Activated naive CD8-positive, alpha-beta T cell (primary cell): ENCODE data around the gene LCNL1.

Source experiments
- H3K27ac Mint-ChIP-seq: one replicate; pipeline ENCODE4 v1.8.0; 2021; ENCODE audit warnings: mixed read lengths
- H3K27me3 Mint-ChIP-seq: one replicate; pipeline ENCODE4 v1.8.0; 2021; ENCODE audit warnings: mixed read lengths
- H3K36me3 Mint-ChIP-seq: one replicate; pipeline ENCODE4 v1.8.0; 2021; ENCODE audit warnings: mixed read lengths
- H3K4me1 Mint-ChIP-seq: one replicate; pipeline ENCODE4 v1.8.0; 2021; ENCODE audit warnings: low read depth, mixed read lengths
- H3K4me3 Mint-ChIP-seq: one replicate; pipeline ENCODE4 v1.8.0; 2021; ENCODE audit warnings: mild to moderate bottlenecking, mixed read lengths
- H3K9me3 Mint-ChIP-seq: one replicate; pipeline ENCODE4 v1.8.0; 2021; ENCODE audit warnings: low read depth, mixed read lengths

LCNL1 gene

DNA sequence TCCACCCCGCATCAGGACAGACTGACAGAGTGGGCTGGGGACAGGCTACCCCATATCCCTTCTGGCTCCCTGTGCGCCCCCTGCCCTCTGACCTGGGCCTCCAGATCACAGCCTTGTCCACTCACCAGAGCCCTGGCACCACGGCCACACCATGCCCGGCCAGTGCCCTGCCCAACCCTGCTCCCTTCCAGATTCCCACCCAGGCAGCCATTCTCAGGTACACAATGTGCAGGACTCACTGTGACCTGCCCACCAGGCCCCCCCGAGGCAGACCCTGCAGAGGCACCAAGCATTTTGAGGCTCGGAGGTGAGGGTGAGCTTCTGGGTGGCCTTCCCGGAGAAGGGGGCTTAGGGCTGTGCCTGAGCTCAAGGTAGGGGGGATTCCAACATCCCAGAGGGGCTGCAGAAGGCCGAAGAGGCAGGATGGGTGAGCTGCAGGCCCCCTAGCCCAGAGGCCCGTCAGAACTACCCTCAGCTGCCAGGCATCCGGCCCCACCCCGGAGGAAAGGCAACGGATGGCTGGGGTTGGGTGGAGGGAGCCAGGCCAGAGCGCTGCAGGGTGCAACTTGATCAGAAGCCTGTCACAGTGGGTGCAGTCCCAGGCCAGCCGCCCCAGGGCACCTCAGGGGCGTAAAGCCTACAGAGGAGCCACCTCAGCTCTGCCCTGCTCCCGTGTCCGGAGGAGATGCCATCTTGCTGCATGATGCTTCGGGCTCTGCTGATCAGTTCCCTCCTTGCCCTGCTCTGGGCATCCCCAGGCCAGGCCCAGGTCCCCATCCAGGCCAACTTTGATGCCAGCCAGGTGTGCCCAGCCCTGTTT lies at the start of gene LCNL1:
LCNL1 (plus strand) TSS at position 762 of the 820 bp plus-strand sequence. CDS start 594 bp downstream, outside the sequence.
- no peaks in the 10 kb centered on the region for H3K9me3 Mint-ChIP-seq
- H3K27ac Mint-ChIP-seq = no peak within 1 kb of the TSS
- H3K27me3 Mint-ChIP-seq = peaks cover 10% of the 10 kb centered on the region
- H3K36me3 Mint-ChIP-seq = no peaks in the 10 kb centered on the region
- H3K4me1 Mint-ChIP-seq = peaks cover 5% of the 10 kb centered on the region
- H3K4me3 Mint-ChIP-seq = peak within 1 kb of the TSS; percentile 19

DNA sequence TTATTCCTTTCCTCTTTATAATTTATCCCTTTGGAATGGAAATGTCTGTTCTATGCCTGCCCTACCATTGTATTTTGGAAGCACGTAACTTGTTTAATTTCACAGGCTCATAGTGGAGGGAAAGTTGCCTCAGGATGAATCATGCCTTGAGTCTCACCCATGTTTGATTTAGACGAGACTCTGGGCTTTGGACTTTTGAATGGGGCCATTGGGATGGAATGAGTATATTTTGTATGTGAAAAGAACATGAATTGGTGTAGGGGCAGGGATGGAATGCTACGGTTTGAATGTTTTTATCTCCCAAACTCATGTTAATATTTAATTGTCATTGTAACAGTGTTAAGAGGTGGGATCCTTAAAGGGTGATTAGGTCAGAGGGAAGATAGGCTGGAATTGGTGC lies 48.5 kb upstream of the LCNL1 start:
- H3K4me1 Mint-ChIP-seq = peaks cover 4% of the 10 kb centered on the region
- H3K9me3 Mint-ChIP-seq = no peaks in the 10 kb centered on the region
- H3K27ac Mint-ChIP-seq = no peak overlapping the region
- H3K36me3 Mint-ChIP-seq = no peaks in the 10 kb centered on the region
- H3K27me3 Mint-ChIP-seq = no peaks in the 10 kb centered on the region
- no peak overlapping the region for H3K4me3 Mint-ChIP-seq

DNA sequence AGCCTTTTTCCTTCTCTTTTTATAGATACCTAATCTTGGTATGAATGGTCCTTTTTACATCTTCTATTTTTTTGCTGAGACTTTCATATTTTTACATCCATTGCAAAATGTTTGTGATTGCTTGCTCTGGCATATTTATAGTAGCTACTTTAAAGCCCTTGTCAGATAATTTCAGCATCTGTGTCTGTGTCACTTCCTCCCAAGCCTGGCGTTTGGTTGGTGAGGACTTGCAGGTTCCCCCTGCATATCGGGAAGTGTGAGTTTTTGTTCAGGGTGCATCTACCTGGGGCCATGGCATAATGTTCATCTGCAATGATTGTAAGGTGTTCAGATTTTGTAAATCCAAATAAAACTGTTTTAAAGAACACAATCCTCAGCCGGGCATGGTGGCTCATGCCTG lies 47.1 kb upstream of the LCNL1 start:
- Mint-ChIP-seq H3K4me1 (peaks cover 4% of the 10 kb centered on the region), H3K27ac (no peak overlapping the region), H3K36me3 (no peaks in the 10 kb centered on the region), H3K9me3 (no peaks in the 10 kb centered on the region), H3K27me3 (no peaks in the 10 kb centered on the region), H3K4me3 (no peak overlapping the region)

DNA sequence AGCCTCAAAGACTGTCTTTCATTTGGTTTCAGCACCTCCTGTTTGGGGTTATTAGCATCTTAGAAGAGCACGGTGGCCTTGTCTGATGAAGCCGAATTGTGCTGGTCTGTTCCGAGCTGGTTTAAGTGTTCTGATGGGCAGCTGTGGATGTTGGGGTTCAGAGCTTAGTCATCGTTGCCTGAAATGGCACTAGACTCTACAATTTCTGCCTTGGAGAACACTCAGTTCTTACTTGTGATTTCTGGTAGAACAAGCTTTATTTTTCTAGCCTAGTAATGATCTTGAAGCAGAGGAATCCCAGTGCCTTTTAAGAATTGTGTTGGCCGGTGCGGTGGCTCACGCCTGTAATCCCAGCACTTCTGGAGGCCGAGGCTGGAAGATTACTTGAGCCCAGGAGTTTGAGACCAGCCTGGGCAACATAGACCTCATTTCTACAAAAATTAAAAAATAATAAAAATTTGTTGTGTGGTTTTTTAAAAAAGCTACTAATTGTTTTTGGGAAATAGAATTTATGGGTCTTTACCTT lies 46.1 kb upstream of the LCNL1 start:
- no peak overlapping the region for H3K4me3 Mint-ChIP-seq
- H3K36me3 Mint-ChIP-seq = no peaks in the 10 kb centered on the region
- H3K27me3 Mint-ChIP-seq = no peaks in the 10 kb centered on the region
- H3K9me3 Mint-ChIP-seq = no peaks in the 10 kb centered on the region
- peaks cover 4% of the 10 kb centered on the region for H3K4me1 Mint-ChIP-seq
- peak overlapping the region; percentile 8 for H3K27ac Mint-ChIP-seq

DNA sequence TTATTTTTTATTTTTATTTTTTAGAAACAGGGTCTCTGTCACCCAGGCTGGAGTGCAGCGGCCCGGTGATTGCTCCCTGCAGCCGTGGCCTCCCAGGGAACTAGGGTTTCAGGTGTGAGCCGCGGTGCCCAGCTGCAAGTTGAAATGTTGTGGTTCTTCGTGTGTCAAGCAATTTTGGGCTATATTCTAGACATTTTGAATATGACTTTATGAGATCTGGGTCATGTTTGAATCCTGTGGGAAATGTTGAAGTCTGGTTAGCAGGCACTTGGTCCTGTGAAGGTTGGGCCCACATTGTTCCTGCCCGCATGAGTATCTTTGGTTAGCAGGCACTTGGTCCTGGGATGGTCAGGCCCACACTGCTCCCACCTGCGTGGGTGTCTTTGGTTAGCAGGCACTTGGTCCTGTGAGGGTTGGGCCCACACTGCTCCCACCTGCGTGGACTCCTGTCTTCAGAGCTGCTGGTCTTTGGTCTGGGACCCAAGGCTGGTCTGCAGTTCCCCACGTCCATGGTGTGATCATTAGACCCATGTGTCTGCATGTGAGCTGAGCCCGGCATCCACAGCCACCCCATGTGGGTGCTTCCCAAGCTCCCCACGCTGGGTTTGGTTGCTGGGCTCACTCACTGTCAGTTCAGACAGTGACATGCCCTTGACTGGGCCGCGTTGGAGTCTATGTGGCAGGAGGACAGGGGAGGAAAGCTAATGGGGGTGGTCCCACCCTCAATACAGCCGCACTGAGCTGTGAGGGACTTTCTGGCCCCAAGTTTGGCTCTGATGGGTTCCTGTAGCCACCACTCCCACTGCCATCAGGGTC lies 45.4 kb upstream of the LCNL1 start:
- no peaks in the 10 kb centered on the region for H3K4me1 Mint-ChIP-seq
- no peaks in the 10 kb centered on the region for H3K9me3 Mint-ChIP-seq
- no peaks in the 10 kb centered on the region for H3K27me3 Mint-ChIP-seq
- no peak overlapping the region for H3K4me3 Mint-ChIP-seq
- H3K36me3 Mint-ChIP-seq = no peaks in the 10 kb centered on the region
- H3K27ac Mint-ChIP-seq = no peak overlapping the region

- no peaks in the 10 kb centered on the region for H3K27me3 Mint-ChIP-seq
- no peak overlapping the region for H3K4me3 Mint-ChIP-seq
- no peak overlapping the region for H3K27ac Mint-ChIP-seq
- no peaks in the 10 kb centered on the region for H3K9me3 Mint-ChIP-seq
- H3K36me3 Mint-ChIP-seq = no peaks in the 10 kb centered on the region
- no peaks in the 10 kb centered on the region for H3K4me1 Mint-ChIP-seq
Observed at GRCh38 chr9:136939431-136939995, 43.3 kb upstream of the LCNL1 start.

GRCh38 chr9:136939996-136940525 lies 42.7 kb upstream of the LCNL1 start:
- Mint-ChIP-seq H3K36me3 (no peaks in the 10 kb centered on the region), H3K4me1 (peaks cover 3% of the 10 kb centered on the region), H3K27ac (no peak overlapping the region), H3K9me3 (no peaks in the 10 kb centered on the region), H3K27me3 (no peaks in the 10 kb centered on the region), H3K4me3 (no peak overlapping the region)

DNA sequence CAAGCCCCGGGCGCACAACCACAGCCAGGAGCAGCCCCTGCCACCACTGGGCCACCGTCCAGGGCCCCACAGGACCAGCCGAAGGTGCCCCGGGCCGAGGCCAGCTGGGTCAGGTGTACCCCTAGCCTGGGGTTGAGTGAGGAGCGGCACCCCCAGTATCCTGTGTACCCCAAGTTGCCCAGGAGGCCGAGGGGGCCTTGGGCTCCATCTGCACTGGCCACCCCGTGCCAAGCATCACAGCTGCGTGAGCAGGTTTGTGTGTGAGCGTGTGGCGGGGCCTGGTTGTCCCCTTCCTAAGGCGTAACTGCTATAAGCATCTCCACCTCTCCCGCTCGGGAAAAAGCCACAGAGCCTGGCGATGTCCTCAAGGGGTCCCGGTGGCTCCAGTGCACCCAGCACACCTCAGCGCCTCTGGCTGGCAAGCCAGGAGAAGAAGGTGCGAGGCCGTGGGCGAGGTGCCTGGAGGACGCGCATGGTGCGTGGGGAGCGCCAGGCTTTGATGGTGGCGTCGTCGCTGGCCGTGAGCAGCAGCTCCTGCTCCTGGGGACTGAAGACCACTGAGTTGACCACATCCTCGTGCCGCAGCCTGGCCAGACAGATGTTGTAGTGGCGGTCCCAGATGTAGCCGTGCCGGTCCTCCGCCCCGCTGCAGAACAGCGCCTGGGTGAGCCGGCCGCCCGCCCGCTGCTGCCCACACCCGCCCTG lies 42.1 kb upstream of the LCNL1 start:
- no peak overlapping the region for H3K4me3 Mint-ChIP-seq
- H3K4me1 Mint-ChIP-seq = peaks cover 3% of the 10 kb centered on the region
- H3K27ac Mint-ChIP-seq = no peak overlapping the region
- no peaks in the 10 kb centered on the region for H3K9me3 Mint-ChIP-seq
- no peaks in the 10 kb centered on the region for H3K36me3 Mint-ChIP-seq
- H3K27me3 Mint-ChIP-seq = no peaks in the 10 kb centered on the region

DNA sequence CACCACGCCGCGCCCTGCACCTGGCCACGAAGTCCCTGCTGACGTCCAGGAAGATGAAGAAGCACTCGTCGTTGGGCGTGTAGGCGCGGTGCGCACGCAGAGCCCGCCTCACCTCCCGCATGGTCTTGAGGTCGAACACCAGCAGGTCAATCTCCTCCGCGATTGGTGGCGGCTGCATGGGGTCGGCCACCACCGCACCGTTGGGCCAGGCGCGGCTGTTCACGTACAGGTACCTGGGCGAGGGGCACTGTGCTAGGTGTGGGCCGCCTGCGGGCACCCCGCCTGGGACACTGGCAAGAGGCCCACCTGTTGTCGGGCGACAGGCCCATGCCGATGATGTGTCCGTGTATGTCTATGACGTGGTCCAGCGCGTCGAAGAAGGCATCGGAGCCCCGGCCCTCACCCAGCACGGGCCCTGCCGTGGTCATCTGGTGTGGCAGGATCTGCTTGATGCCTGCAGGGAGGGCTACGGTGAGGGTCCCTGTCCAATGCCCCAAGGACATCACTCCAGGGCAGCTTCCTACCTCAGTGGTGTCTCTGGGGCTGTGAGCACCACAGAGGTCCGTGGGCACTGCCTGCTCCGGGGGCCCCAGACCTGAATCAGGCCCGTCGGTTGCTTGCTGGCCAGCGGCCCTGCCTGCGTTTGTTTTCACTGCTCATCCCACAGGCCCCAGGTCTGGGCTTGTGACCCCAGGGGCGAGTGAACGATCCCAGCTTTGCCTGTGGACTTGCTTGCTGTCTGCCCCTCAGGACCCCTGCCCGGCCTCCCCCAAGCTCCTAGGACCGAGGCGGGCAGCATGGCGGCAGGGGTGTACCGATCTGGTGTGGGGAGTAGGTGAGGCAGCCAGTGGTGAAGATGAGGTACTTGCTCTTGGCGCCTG lies 41.3 kb upstream of the LCNL1 start:
- Mint-ChIP-seq H3K4me3 (no peak overlapping the region), H3K27me3 (no peaks in the 10 kb centered on the region), H3K4me1 (peaks cover 3% of the 10 kb centered on the region), H3K36me3 (no peaks in the 10 kb centered on the region), H3K9me3 (no peaks in the 10 kb centered on the region), H3K27ac (no peak overlapping the region)

DNA sequence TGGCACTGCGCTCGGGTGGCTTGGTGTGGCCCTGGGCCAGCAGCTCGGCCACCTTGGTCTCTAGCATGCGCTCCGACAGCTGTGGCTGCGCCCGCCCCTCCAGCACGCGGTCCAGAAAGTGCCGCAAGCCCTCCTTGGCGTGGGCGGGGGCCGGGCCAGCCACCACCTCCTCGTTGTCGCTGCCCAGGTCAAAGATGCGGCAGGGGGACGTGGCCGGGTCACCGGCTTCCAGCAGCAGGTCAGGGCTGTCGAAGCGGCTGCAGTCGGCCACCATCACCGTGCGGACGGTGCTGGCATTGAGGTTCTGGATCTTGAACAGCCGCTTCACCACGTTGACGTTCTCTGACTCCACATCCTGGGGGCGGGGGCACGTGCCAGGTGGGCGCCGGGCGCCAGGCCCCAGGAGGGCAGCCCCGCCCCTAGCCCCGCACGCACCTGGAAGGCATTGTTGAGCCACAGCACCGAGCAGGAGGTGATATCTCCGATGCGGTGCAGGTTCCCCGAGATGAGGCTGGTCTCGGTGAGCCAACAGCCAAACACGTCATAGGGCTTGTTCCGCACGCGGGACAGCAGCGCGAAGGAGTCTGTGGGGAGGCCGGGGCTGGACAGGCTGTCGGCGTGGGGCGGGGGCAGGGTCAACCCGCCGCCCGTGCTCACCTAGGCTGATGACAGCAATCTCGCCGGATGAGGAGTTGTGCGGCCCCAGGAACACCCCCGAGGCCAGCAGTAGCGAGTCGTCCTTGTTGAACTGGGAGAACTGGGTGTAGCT lies 40.5 kb upstream of the LCNL1 start:
- H3K27ac Mint-ChIP-seq = no peak overlapping the region
- H3K27me3 Mint-ChIP-seq = no peaks in the 10 kb centered on the region
- H3K4me3 Mint-ChIP-seq = peak overlapping the region; percentile 74
- no peaks in the 10 kb centered on the region for H3K36me3 Mint-ChIP-seq
- H3K4me1 Mint-ChIP-seq = peaks cover 3% of the 10 kb centered on the region
- H3K9me3 Mint-ChIP-seq = no peaks in the 10 kb centered on the region

GRCh38 chr9:136942881-136943230 lies 39.9 kb upstream of the LCNL1 start:
- Mint-ChIP-seq H3K36me3 (no peaks in the 10 kb centered on the region), H3K27ac (no peak overlapping the region), H3K4me1 (peaks cover 3% of the 10 kb centered on the region), H3K9me3 (no peaks in the 10 kb centered on the region), H3K4me3 (peak overlapping the region; percentile 74), H3K27me3 (no peaks in the 10 kb centered on the region)

GRCh38 chr9:136943291-136944211 lies 39.2 kb upstream of the LCNL1 start:
- Mint-ChIP-seq H3K9me3 (no peaks in the 10 kb centered on the region), H3K27me3 (no peaks in the 10 kb centered on the region), H3K4me1 (peaks cover 5% of the 10 kb centered on the region), H3K4me3 (peak overlapping the region; percentile 79), H3K27ac (peak overlapping the region; percentile 73), H3K36me3 (no peaks in the 10 kb centered on the region)
